Measurements from ENCODE around the gene ITPKA. TPM values are rescaled to one million over a fixed set of nuclear protein-coding genes. Genes with fewer than 3 reads are reported as not detected.

ITPKA gene
- total RNA-seq, 1 experiment from 2014 or later: 16.8 TPM

DNA sequence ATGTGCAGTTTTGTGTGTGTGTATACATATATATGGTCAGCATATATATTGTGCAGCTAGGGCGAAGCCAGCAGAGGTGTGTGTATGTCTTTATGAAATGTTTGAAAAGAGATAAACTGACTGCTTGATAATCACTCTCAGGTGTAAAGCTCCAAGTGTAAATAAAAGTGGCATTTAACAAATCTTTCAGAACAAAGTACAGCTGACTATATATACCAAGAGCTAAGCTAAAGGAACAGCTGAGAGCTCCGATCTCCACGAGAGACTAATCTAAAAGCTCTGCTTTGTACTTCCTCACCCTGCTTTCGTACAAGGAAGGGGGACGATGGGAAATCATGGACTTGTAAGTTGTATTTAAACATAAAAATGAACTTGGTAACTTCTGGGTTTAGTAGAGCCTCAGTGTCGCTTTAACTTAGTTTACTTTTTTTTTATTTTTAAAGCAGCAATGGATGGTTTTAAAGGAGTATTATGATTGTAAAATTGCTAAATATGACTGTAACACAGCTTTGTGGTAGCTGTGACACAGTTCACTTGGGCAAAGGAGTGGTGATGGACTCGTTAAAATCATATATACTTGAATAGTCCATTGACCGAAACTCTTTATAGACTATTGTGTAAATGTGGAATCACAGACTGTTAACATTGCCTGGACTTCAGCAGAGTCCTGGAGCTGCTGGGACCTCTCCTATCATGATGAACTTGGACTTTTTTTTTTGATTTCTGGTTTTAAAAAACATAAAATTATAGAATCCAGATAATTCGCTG, 11.4 kb upstream of the ITPKA start:
- Histone ChIP-seq H3K9me2 (replicated peaks; ENCODE audit: low read length) (no peaks in the 10 kb centered on the region), H2AFZ (ENCODE audit: low read length) (no peak overlapping the region), H4K20me1 (ENCODE audit: low read length) (no peaks in the 10 kb centered on the region), H3K4me3 (ENCODE audit: low read length) (no peak overlapping the region), H3K27me3 (ENCODE audit: low read length) (no peaks in the 10 kb centered on the region), H3K9me3 (ENCODE audit: low read length) (no peaks in the 10 kb centered on the region), H3K27ac (ENCODE audit: low read length) (no peak overlapping the region), H3F3A (ENCODE audit: low read length, unreplicated experiment) (no peaks in the 10 kb centered on the region), H3K36me3 (ENCODE audit: low read depth, low read length) (peaks cover 30% of the 10 kb centered on the region), H3K4me1 (ENCODE audit: insufficient read depth, low read length) (peaks cover under 1% of the 10 kb centered on the region; the same call in 1 of the 2 replicates), H3K79me2 (ENCODE audit: low read length) (no peaks in the 10 kb centered on the region), H3K4me2 (ENCODE audit: low read length) (no peak overlapping the region), H3K9ac (ENCODE audit: low read length) (no peak overlapping the region)
- POLR2A ChIA-PET (ENCODE audit: unreplicated experiment): no interaction called here
- TF ChIP-seq EZH2phosphoT487 (IDR thresholded peaks at IDR 0.05; ENCODE audit: borderline replicate concordance, low read length): no peak
- TF ChIP-seq, protein P1, sequence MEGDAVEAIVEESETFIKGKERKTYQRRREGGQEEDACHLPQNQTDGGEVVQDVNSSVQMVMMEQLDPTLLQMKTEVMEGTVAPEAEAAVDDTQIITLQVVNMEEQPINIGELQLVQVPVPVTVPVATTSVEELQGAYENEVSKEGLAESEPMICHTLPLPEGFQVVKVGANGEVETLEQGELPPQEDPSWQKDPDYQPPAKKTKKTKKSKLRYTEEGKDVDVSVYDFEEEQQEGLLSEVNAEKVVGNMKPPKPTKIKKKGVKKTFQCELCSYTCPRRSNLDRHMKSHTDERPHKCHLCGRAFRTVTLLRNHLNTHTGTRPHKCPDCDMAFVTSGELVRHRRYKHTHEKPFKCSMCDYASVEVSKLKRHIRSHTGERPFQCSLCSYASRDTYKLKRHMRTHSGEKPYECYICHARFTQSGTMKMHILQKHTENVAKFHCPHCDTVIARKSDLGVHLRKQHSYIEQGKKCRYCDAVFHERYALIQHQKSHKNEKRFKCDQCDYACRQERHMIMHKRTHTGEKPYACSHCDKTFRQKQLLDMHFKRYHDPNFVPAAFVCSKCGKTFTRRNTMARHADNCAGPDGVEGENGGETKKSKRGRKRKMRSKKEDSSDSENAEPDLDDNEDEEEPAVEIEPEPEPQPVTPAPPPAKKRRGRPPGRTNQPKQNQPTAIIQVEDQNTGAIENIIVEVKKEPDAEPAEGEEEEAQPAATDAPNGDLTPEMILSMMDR (conservative IDR thresholded peaks at IDR 0.05; ENCODE audit: low read depth, low read length): no peak
- TF ChIP-seq EZH2 (IDR thresholded peaks at IDR 0.05; ENCODE audit: low read length, unreplicated experiment): no peak
- ATAC-seq (no peak), DNase-seq (no peak)
- no TSS peak for BruUV-seq (replicated peaks)
- CTCF ChIA-PET: no interaction called here
- intact Hi-C loops (cut with micrococcal nuclease): no loop called here

DNA sequence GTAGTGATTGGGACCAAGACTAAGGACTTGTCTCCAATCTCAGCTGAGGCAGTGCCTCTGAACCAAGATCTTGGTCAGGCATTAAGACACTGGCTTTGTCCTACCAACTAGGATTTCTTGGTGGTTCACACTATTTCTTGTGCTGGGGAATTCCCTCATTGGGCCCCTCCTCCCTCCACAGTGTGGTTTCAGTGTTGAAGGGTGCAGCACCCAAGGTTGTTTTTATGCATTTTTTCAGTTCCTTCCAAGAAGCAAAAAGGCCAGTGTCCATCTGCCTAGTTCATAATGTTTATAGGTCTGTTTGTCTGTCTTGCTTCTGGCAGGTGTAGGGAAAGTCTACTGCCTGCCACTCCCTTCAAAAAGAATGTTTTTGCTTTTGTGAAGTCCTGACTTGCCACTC, 10.6 kb upstream of the ITPKA start:
- DNase-seq: no peak
- Histone ChIP-seq H3K4me2 (ENCODE audit: low read length) (no peak overlapping the region), H3F3A (ENCODE audit: low read length, unreplicated experiment) (no peaks in the 10 kb centered on the region), H3K4me3 (ENCODE audit: low read length) (no peak overlapping the region), H3K9me3 (ENCODE audit: low read length) (no peaks in the 10 kb centered on the region), H3K9me2 (replicated peaks; ENCODE audit: low read length) (no peaks in the 10 kb centered on the region), H3K27me3 (ENCODE audit: low read length) (no peaks in the 10 kb centered on the region), H3K27ac (ENCODE audit: low read length) (no peak overlapping the region), H3K4me1 (ENCODE audit: insufficient read depth, low read length) (no peaks in the 10 kb centered on the region; the same call in 1 of the 2 replicates), H3K36me3 (ENCODE audit: low read depth, low read length) (peaks cover 26% of the 10 kb centered on the region), H3K79me2 (ENCODE audit: low read length) (no peaks in the 10 kb centered on the region), H4K20me1 (ENCODE audit: low read length) (no peaks in the 10 kb centered on the region), H2AFZ (ENCODE audit: low read length) (no peak overlapping the region), H3K9ac (ENCODE audit: low read length) (no peak overlapping the region)
- TF ChIP-seq, protein P1 (conservative IDR thresholded peaks at IDR 0.05; ENCODE audit: low read depth, low read length): no peak
- TF ChIP-seq EZH2phosphoT487 (IDR thresholded peaks at IDR 0.05; ENCODE audit: borderline replicate concordance, low read length) (no peak), EZH2 (IDR thresholded peaks at IDR 0.05; ENCODE audit: low read length, unreplicated experiment) (no peak)
- intact Hi-C loops (cut with micrococcal nuclease): no loop called here
- no peak for ATAC-seq
- ChIA-PET POLR2A (ENCODE audit: unreplicated experiment) (no interaction called here), CTCF (interaction anchor here (0.5 kb wide), 1 partner anchor 8 kb away, joined by 3 read pairs; no protein-coding TSS in a partner anchor)
- no TSS peak for BruUV-seq (replicated peaks)

DNA sequence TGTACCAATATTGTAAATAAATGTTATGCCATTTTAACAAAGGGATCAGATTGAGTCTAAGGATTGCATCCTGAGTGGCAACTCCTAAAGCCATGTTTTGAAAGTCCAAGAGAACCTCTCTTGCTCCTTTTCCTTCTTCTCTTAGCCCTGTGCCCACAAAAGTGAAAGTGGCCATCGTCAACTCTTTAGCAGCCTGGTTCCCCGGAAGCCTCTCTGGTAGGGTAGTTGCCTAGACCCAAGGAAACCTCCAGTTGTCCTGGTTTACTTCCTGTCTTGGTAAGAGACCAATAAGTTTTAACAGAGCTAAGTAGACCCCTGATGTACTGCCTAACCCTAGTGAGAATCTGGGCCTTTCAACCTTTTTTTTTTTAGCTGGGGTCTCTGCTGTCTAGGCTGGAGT, 10.2 kb upstream of the ITPKA start:
- Histone ChIP-seq H3K9me3 (ENCODE audit: low read length) (no peaks in the 10 kb centered on the region), H2AFZ (ENCODE audit: low read length) (no peak overlapping the region), H3K4me3 (ENCODE audit: low read length) (no peak overlapping the region), H3K79me2 (ENCODE audit: low read length) (no peaks in the 10 kb centered on the region), H3F3A (ENCODE audit: low read length, unreplicated experiment) (no peaks in the 10 kb centered on the region), H3K27ac (ENCODE audit: low read length) (no peak overlapping the region), H3K27me3 (ENCODE audit: low read length) (no peaks in the 10 kb centered on the region), H3K36me3 (ENCODE audit: low read depth, low read length) (peaks cover 23% of the 10 kb centered on the region), H3K4me2 (ENCODE audit: low read length) (no peak overlapping the region), H3K9me2 (replicated peaks; ENCODE audit: low read length) (no peaks in the 10 kb centered on the region), H4K20me1 (ENCODE audit: low read length) (no peaks in the 10 kb centered on the region), H3K9ac (ENCODE audit: low read length) (no peak overlapping the region), H3K4me1 (ENCODE audit: insufficient read depth, low read length) (no peaks in the 10 kb centered on the region; the same call in 1 of the 2 replicates)
- CTCF ChIA-PET: interaction anchor here (0.5 kb wide), 1 partner anchor 8 kb away, joined by 3 read pairs; no protein-coding TSS in a partner anchor
- ATAC-seq (no peak), DNase-seq (no peak)
- TF ChIP-seq EZH2phosphoT487 (IDR thresholded peaks at IDR 0.05; ENCODE audit: borderline replicate concordance, low read length) (no peak), EZH2 (IDR thresholded peaks at IDR 0.05; ENCODE audit: low read length, unreplicated experiment) (no peak)
- TF ChIP-seq, protein P1 (conservative IDR thresholded peaks at IDR 0.05; ENCODE audit: low read depth, low read length): no peak
- POLR2A ChIA-PET (ENCODE audit: unreplicated experiment): no interaction called here
- BruUV-seq (replicated peaks): no TSS peak
- intact Hi-C loops (cut with micrococcal nuclease): no loop called here

All from PC-3 (cell line).